Measurements from ENCODE around the gene ETFA.

ETFA gene

GRCh38 chr15:76311100-76311953 lies at the start of gene ETFA:
ETFA (minus strand) TSS chr15:76311469; CDS start chr15:76311388, 81 bp downstream.
- DNase-seq: peak; percentile 81

GRCh38 chr15:76360416-76360815 lies 49.1 kb upstream of the ETFA start:
- DNase-seq: no peak

- no peak for DNase-seq
Observed at GRCh38 chr15:76359152-76359551, 47.9 kb upstream of the ETFA start.

- no peak for DNase-seq
Observed at GRCh38 chr15:76358453-76358852, 47.2 kb upstream of the ETFA start.

GRCh38 chr15:76354823-76355440 lies 43.7 kb upstream of the ETFA start:
- no peak for DNase-seq

- no peak for DNase-seq
Observed at GRCh38 chr15:76353903-76354302, 42.6 kb upstream of the ETFA start.

- DNase-seq: no peak
Observed at GRCh38 chr15:76353023-76353577, 41.8 kb upstream of the ETFA start.

- no peak for DNase-seq
Observed at GRCh38 chr15:76349301-76350070, 38.2 kb upstream of the ETFA start.

- DNase-seq: no peak
Observed at GRCh38 chr15:76347482-76348055, 36.3 kb upstream of the ETFA start.

- no peak for DNase-seq
Observed at GRCh38 chr15:76346669-76347481, 35.6 kb upstream of the ETFA start.

GRCh38 chr15:76345880-76346668 lies 34.8 kb upstream of the ETFA start:
- no peak for DNase-seq

GRCh38 chr15:76345583-76345879 lies 34.3 kb upstream of the ETFA start:
- DNase-seq: no peak

- no peak for DNase-seq
Observed at GRCh38 chr15:76344893-76345582, 33.8 kb upstream of the ETFA start.

GRCh38 chr15:76343313-76343996 lies 32.2 kb upstream of the ETFA start:
- no peak for DNase-seq

GRCh38 chr15:76342382-76343201 lies 31.3 kb upstream of the ETFA start:
- no peak for DNase-seq

GRCh38 chr15:76342058-76342381 lies 30.8 kb upstream of the ETFA start:
- DNase-seq: no peak

GRCh38 chr15:76341366-76342057 lies 30.2 kb upstream of the ETFA start:
- DNase-seq: no peak

- DNase-seq: no peak
Observed at GRCh38 chr15:76340803-76341365, 29.6 kb upstream of the ETFA start.

Measured in hippocampal formation (tissue), 2 donors.